IPS-15b (cell line): ENCODE measurements around the gene TIMP1.

ENCODE experiments used
- H3K27me3 ChIP-seq: one replicate; pipeline ENCODE4 v1.6.1; 2013; ENCODE audit warnings: low read length; ENCODE audit not compliant: control insufficient read depth, insufficient read depth
- H3K36me3 ChIP-seq: one replicate; pipeline ENCODE4 v1.6.1; 2013; ENCODE audit warnings: low read length; ENCODE audit not compliant: control insufficient read depth, insufficient read depth
- H3K4me1 ChIP-seq: one replicate; pipeline ENCODE4 v1.6.1; 2013; ENCODE audit warnings: mild to moderate bottlenecking, low read length; ENCODE audit not compliant: control insufficient read depth, insufficient read depth
- H3K4me3 ChIP-seq: one replicate; pipeline ENCODE4 v1.5.1; 2013; ENCODE audit warnings: low read depth, low read length
- H3K9ac ChIP-seq: one replicate; pipeline ENCODE4 v1.6.1; 2013; ENCODE audit warnings: low read depth, mild to moderate bottlenecking, low read length
- H3K9me3 ChIP-seq: one replicate; pipeline ENCODE4 v1.6.1; 2013; ENCODE audit warnings: mild to moderate bottlenecking, low read length; ENCODE audit not compliant: control insufficient read depth, insufficient read depth

The TIMP1 gene

GRCh38 chrX:47576021-47576898, 6.0 kb upstream of the TIMP1 start:
- H3K9me3 ChIP-seq, result no peaks in the 10 kb centered on the region
- no peak overlapping the region for H3K4me3 ChIP-seq
- no peaks in the 10 kb centered on the region for H3K27me3 ChIP-seq
- peaks cover 9% of the 10 kb centered on the region for H3K4me1 ChIP-seq
- peaks cover 11% of the 10 kb centered on the region for H3K36me3 ChIP-seq
- no peak overlapping the region for H3K9ac ChIP-seq

DNA sequence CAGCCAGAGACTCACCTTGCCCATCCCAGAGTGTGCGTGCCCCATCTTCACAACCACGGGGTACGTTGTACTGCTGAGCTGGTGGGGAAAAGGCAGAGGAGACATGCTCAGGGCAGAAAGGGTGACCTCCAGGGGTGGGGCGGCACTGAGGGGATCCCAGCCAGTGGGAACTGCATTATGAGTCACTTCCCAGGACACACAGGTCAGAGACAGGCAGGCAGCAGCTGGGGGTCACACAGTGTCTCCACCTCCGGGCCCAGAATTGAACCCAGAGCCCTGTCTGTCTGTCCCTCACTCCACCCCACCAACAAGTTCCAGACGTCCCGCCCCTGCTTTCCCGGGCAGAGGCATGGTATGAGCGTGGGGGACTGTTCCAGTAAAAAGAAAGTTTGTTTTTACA, 4.8 kb upstream of the TIMP1 start:
- H3K4me1 ChIP-seq, result peaks cover 9% of the 10 kb centered on the region
- H3K4me3 ChIP-seq, result no peak overlapping the region
- H3K9me3 ChIP-seq, result no peaks in the 10 kb centered on the region
- peaks cover 3% of the 10 kb centered on the region for H3K36me3 ChIP-seq
- no peaks in the 10 kb centered on the region for H3K27me3 ChIP-seq
- H3K9ac ChIP-seq, result no peak overlapping the region

DNA sequence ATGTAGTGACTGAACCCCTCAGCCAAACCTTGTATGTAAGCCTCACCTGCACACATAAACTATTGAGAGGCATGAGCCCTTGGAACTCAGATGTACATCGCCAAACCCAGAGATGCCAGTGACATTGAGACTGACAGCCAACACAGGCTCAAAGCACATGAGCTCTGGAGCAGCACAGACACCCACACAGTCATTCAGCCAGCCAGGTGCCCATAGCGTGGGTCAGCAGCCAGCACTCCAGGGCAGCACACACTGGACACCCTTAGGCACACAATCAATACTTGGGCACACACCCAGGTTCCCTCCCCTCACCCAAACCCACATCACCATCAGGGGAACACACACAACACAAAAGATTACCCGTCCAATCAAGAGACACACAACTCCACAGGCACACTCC, 4.3 kb upstream of the TIMP1 start:
- peaks cover 9% of the 10 kb centered on the region for H3K4me1 ChIP-seq
- H3K9ac ChIP-seq, result no peak overlapping the region
- no peak overlapping the region for H3K4me3 ChIP-seq
- H3K36me3 ChIP-seq, result peaks cover 3% of the 10 kb centered on the region
- H3K27me3 ChIP-seq, result no peaks in the 10 kb centered on the region
- no peaks in the 10 kb centered on the region for H3K9me3 ChIP-seq

- Histone ChIP-seq H3K36me3 (peaks cover 3% of the 10 kb centered on the region), H3K4me3 (no peak overlapping the region), H3K4me1 (peaks cover 4% of the 10 kb centered on the region), H3K9me3 (no peaks in the 10 kb centered on the region), H3K27me3 (no peaks in the 10 kb centered on the region), H3K9ac (no peak overlapping the region)
Measured at GRCh38 chrX:47578692-47579091, 3.5 kb upstream of the TIMP1 start.

DNA sequence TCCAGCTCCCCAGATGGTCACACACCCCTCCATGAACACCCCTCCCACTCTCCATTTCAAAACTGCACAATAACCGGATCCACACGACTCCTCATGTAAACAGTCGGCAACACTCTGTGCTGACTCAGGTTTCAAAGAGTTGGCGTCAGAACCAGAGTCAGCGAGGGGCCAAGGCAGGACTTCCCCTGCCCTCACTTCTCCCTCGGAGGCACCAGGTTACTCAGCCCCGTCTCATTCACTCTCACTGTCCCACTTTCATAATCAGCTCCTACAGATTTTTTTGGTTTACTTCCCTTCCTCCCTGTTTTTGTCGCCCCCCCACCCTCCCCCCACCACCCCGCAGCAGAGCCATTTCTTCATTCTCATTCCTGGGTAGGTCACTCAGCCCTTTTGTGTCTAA, 2.7 kb upstream of the TIMP1 start:
- Histone ChIP-seq H3K4me3 (no peak overlapping the region), H3K9ac (no peak overlapping the region), H3K4me1 (peaks cover 4% of the 10 kb centered on the region), H3K36me3 (peaks cover 3% of the 10 kb centered on the region), H3K27me3 (no peaks in the 10 kb centered on the region), H3K9me3 (no peaks in the 10 kb centered on the region)

DNA sequence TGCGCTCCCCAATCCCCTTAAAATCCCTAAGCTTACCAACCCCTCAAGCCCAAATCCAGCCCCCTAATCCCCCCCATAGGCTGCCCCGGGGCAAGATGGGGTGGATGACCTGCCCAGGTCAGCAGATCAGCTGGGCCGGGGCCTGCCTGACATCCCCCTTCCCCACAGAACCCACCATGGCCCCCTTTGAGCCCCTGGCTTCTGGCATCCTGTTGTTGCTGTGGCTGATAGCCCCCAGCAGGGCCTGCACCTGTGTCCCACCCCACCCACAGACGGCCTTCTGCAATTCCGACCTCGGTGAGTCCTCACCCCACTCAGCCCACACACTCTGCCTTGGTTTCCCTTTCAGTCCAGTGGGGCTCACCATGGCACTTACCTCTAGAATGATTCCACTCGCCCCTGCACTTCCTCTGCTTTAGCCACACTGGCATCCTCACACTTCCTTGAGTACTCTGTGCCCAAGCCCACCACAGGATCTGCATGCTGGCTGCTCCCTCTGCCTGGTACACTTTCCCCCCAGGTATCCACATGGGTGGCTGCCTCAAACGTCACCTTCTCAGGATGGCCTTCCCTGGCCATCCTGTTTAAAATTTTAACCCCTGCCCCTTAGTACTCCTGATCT, 1.1 kb downstream of the TIMP1 start:
- no peaks in the 10 kb centered on the region for H3K9me3 ChIP-seq
- H3K27me3 ChIP-seq, result no peaks in the 10 kb centered on the region
- H3K4me3 ChIP-seq, result no peak overlapping the region
- H3K36me3 ChIP-seq, result no peaks in the 10 kb centered on the region
- H3K9ac ChIP-seq, result no peak overlapping the region
- peaks cover 2% of the 10 kb centered on the region for H3K4me1 ChIP-seq

DNA sequence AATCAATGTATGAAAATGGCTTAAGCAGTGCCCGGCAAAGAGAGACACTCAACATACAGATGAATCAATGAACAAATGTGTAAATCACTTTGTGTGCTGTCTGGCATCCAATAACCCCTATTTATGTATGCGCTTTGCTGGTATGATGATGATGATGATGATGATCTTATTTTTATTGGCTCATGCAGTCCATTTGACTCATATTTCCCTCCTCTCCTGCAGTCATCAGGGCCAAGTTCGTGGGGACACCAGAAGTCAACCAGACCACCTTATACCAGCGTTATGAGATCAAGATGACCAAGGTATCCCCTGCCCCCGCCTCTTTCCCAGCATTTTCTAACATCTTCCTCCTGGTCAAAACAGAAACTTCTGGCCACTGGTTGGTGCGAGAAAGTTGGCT, 2.5 kb downstream of the TIMP1 start:
- Histone ChIP-seq H3K9me3 (no peaks in the 10 kb centered on the region), H3K27me3 (no peaks in the 10 kb centered on the region), H3K36me3 (no peaks in the 10 kb centered on the region), H3K4me3 (no peak overlapping the region), H3K4me1 (no peaks in the 10 kb centered on the region), H3K9ac (no peak overlapping the region)

DNA sequence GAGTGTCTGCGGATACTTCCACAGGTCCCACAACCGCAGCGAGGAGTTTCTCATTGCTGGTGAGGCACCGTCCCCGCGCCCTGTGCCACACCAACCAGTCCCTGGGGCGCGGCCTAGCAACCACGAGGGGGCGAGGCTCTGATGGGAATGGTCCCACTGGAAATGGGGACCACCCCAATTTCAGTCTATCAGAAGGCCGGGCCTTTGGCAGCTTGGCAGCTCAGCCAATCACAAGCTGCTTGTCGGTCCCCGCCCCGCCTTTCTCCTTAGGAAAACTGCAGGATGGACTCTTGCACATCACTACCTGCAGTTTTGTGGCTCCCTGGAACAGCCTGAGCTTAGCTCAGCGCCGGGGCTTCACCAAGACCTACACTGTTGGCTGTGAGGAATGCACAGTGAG, 3.0 kb downstream of the TIMP1 start:
- no peaks in the 10 kb centered on the region for H3K27me3 ChIP-seq
- H3K4me1 ChIP-seq, result no peaks in the 10 kb centered on the region
- H3K36me3 ChIP-seq, result no peaks in the 10 kb centered on the region
- H3K9ac ChIP-seq, result no peak overlapping the region
- no peak overlapping the region for H3K4me3 ChIP-seq
- H3K9me3 ChIP-seq, result no peaks in the 10 kb centered on the region

DNA sequence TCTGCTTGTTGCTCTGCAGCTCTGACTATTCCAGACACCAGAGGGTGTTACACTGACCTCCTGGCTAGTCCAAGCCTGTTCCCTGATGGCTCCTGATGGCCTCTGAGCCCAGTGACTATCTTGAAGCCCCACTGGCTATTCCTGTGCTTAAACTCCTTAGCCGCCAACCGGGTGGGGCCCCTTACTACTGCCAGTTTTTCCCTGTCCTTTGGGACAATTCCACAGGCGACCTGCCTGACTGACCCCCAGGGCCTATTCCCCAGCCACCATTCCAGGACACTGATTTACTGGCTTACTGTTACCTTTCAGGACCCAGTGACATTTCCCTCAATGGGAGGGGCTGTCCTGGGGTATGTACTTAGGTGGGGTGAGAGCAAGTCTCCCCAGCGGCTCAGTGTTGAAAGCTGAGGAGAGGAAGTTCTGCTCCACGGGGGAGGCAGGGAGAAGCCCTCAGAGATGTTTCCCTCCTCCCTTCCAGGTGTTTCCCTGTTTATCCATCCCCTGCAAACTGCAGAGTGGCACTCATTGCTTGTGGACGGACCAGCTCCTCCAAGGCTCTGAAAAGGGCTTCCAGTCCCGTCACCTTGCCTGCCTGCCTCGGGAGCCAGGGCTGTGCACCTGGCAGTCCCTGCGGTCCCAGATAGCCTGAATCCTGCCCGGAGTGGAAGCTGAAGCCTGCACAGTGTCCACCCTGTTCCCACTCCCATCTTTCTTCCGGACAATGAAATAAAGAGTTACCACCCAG, 4.0 kb downstream of the TIMP1 start:
- Histone ChIP-seq H3K36me3 (no peaks in the 10 kb centered on the region), H3K4me3 (no peak overlapping the region), H3K9me3 (no peaks in the 10 kb centered on the region), H3K27me3 (no peaks in the 10 kb centered on the region), H3K9ac (no peak overlapping the region), H3K4me1 (no peaks in the 10 kb centered on the region)

DNA sequence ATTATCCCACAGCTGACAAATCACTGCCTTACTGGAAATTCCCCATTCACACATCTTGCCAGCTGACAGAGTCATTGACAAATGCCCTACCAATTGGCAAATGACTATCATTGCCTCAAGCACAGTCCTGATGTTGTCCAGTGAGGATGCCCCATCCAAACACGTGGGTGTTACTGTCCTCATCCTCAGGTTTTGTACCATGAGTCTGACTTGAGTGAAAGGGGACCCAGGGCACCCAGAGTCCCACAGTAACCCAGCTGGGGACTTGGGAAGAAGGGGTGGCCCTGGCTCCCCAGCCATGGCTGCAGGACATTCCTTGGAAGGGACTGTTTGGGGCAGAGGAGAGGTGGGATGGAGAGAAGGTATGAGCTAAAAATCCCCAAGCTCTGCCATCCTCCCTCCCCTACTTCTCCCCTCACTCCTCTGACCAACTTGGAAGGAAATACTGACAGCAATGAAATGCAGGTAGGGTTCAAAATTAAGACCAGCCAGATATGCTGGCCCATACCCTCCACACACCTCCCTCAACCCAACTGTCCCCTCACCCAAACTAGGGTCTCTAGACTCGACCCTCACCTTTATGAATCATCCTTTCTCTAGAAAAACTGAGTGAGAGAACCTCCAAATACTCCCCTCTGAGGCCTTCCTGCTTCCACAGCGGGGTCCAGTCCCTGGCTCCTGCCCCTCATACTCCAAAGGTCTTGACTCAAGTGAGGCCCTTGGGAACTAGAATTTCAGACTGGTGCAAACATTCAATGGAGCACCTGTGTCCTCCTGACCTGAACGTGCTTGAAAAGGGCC, 5.1 kb downstream of the TIMP1 start:
- Histone ChIP-seq H3K4me3 (no peak overlapping the region), H3K9ac (no peak overlapping the region), H3K36me3 (no peaks in the 10 kb centered on the region), H3K9me3 (no peaks in the 10 kb centered on the region), H3K4me1 (no peaks in the 10 kb centered on the region), H3K27me3 (no peaks in the 10 kb centered on the region)

- H3K9ac ChIP-seq, result no peak overlapping the region
- H3K27me3 ChIP-seq, result no peaks in the 10 kb centered on the region
Measured at GRCh38 chrX:47587906-47588735, 5.9 kb downstream of the TIMP1 start.

More at GRCh38 chrX:47587906-47588735, 5.9 kb downstream of the TIMP1 start:
- Histone ChIP-seq H3K36me3 (no peaks in the 10 kb centered on the region), H3K4me3 (no peak overlapping the region), H3K9me3 (no peaks in the 10 kb centered on the region), H3K4me1 (no peaks in the 10 kb centered on the region)
